ENCODE measurements around the gene SUCLG2.

GRCh38 chr3:67450153-67450552, 204.3 kb downstream of the SUCLG2 start:
- TF ChIP-seq CTCF (optimal IDR thresholded peaks at IDR 0.05 in 1 of 3, IDR thresholded peaks at IDR 0.05 in 1 of 3, conservative IDR thresholded peaks at IDR 0.05 in 1 of 3; ENCODE audit: extremely low read depth in 1 of 3, insufficient read depth in 2 of 3, low read length in 3 of 3) (no peak), EZH2 (IDR thresholded peaks at IDR 0.05; ENCODE audit: low read length) (no peak)
